Activated CD4-positive, alpha-beta T cell treated with anti-CD3 and anti-CD28 coated beads, Interleukin-2, amount 10 ng/mL, durations not matched to agents 24 days and 14 days (primary cell): ENCODE measurements around the gene SON. TPM values are rescaled to one million over a fixed set of nuclear protein-coding genes. Genes with fewer than 3 reads are reported as not detected.
A peak's percentile ranks its signal among the peaks of the same experiment; 100 is the strongest.
"Not testable (repeated sequence)": the region's sequence is repeated elsewhere in the genome, so short reads cannot be mapped to it uniquely, and the experiment has no call there.

Experiments used
- DNase-seq: peaks from one replicate; pipeline ENCODE4 v3.0.0; 2022
- H3K27ac Mint-ChIP-seq: one replicate; pipeline ENCODE4 v1.8.0; 2022; ENCODE audit warnings: mild to moderate bottlenecking, mixed read lengths
- H3K27me3 Mint-ChIP-seq: one replicate; pipeline ENCODE4 v1.8.0; 2022; ENCODE audit warnings: mixed read lengths
- H3K36me3 Mint-ChIP-seq: one replicate; pipeline ENCODE4 v1.8.0; 2022; ENCODE audit warnings: low read depth, mild to moderate bottlenecking, mixed read lengths
- H3K4me1 Mint-ChIP-seq: one replicate; pipeline ENCODE4 v1.8.0; 2021; ENCODE audit warnings: mixed read lengths
- H3K4me3 Mint-ChIP-seq: one replicate; pipeline ENCODE4 v1.8.0; 2022; ENCODE audit warnings: mild to moderate bottlenecking, moderate library complexity, mixed read lengths
- H3K9me3 Mint-ChIP-seq: one replicate; pipeline ENCODE4 v1.8.0; 2021; ENCODE audit warnings: mixed read lengths
- intact Hi-C: fragments of 100-400 bp; cut with micrococcal nuclease; formaldehyde crosslinking; loops from one replicate; pipeline ENCODE4 v1.15.1; 2023
- total RNA-seq: library from RNA; stranded (reverse); gene quantifications from 2 replicates; pipeline ENCODE4 v1.2.3, GENCODE V29; 2022

Gene SON
- total RNA-seq, 1 donor from 2014 or later, result 363 TPM

GRCh38 chr21:33572350-33572749, 29.5 kb downstream of the SON start:
- DNase-seq, result no peak
- Mint-ChIP-seq H3K27me3 (no peaks in the 10 kb centered on the region), H3K9me3 (no peaks in the 10 kb centered on the region), H3K27ac (no peak overlapping the region), H3K4me1 (peaks cover 12% of the 10 kb centered on the region), H3K4me3 (no peak overlapping the region), H3K36me3 (peaks cover 53% of the 10 kb centered on the region)
- intact Hi-C loops, result loop anchor here (2.0 kb wide), 1 partner anchor 16 kb away; the partner anchor contains the start of gene DONSON

GRCh38 chr21:33576741-33577141, 33.9 kb downstream of the SON start:
- DNase-seq, intact Hi-C loops, H3K27me3 Mint-ChIP-seq, H3K4me1 Mint-ChIP-seq, H3K9me3 Mint-ChIP-seq, H3K27ac Mint-ChIP-seq, H3K4me3 Mint-ChIP-seq: not testable (repeated sequence)
- H3K36me3 Mint-ChIP-seq, result peaks cover 44% of the 10 kb centered on the region

- H3K4me1 Mint-ChIP-seq, result peaks cover 6% of the 10 kb centered on the region
- no peak for DNase-seq
- H3K36me3 Mint-ChIP-seq, result peaks cover 44% of the 10 kb centered on the region
- no peaks in the 10 kb centered on the region for H3K27me3 Mint-ChIP-seq
- intact Hi-C loops, result no loop called here
- H3K27ac Mint-ChIP-seq, result no peak overlapping the region
- H3K4me3 Mint-ChIP-seq, result no peak overlapping the region
- H3K9me3 Mint-ChIP-seq, result no peaks in the 10 kb centered on the region
These were observed 35.4 kb downstream of the SON start for GRCh38 chr21:33578214-33578613.

GRCh38 chr21:33578959-33579542, 36.2 kb downstream of the SON start:
- no peaks in the 10 kb centered on the region for H3K9me3 Mint-ChIP-seq
- H3K27ac Mint-ChIP-seq, result peak overlapping the region; percentile 41
- H3K27me3 Mint-ChIP-seq, result no peaks in the 10 kb centered on the region
- intact Hi-C loops, result no loop called here
- peaks cover 39% of the 10 kb centered on the region for H3K36me3 Mint-ChIP-seq
- no peak for DNase-seq
- peaks cover 6% of the 10 kb centered on the region for H3K4me1 Mint-ChIP-seq
- H3K4me3 Mint-ChIP-seq, result no peak overlapping the region

- Mint-ChIP-seq H3K9me3 (no peaks in the 10 kb centered on the region), H3K36me3 (peaks cover 32% of the 10 kb centered on the region), H3K27me3 (no peaks in the 10 kb centered on the region), H3K4me3 (no peak overlapping the region), H3K27ac (no peak overlapping the region), H3K4me1 (peaks cover 16% of the 10 kb centered on the region)
- DNase-seq, result no peak
- intact Hi-C loops, result no loop called here
These were observed 41.6 kb downstream of the SON start for GRCh38 chr21:33584455-33584854.

- Mint-ChIP-seq H3K36me3 (peaks cover 22% of the 10 kb centered on the region), H3K27ac (peak overlapping the region; percentile 69), H3K4me3 (peak overlapping the region; percentile 75), H3K4me1 (peaks cover 18% of the 10 kb centered on the region), H3K27me3 (no peaks in the 10 kb centered on the region), H3K9me3 (no peaks in the 10 kb centered on the region)
- intact Hi-C loops, result loop anchor here (5.0 kb wide), 1 partner anchor 95 kb away; the partner anchor contains the start of gene DNAJC28
- no peak for DNase-seq
These were observed 44.1 kb downstream of the SON start for GRCh38 chr21:33586927-33587326.

GRCh38 chr21:33587792-33588484, 45.1 kb downstream of the SON start:
- peak; percentile 80 for DNase-seq
- Mint-ChIP-seq H3K27ac (peak overlapping the region; percentile 87), H3K27me3 (no peaks in the 10 kb centered on the region), H3K9me3 (no peaks in the 10 kb centered on the region), H3K4me3 (peak overlapping the region; percentile 96), H3K4me1 (peaks cover 18% of the 10 kb centered on the region), H3K36me3 (peaks cover 18% of the 10 kb centered on the region)
- intact Hi-C loops, result loop anchor here (1.0 to 5.0 kb wide), 4 partner anchors 15 to 96 kb away; partner anchors contain the start of genes CRYZL1, DNAJC28 and GART

- Mint-ChIP-seq H3K27me3 (no peaks in the 10 kb centered on the region), H3K9me3 (no peaks in the 10 kb centered on the region), H3K36me3 (peaks cover 20% of the 10 kb centered on the region), H3K4me1 (peaks cover 18% of the 10 kb centered on the region), H3K4me3 (peak within 1 kb of the TSS; percentile 96), H3K27ac (peak within 1 kb of the TSS; percentile 87)
- intact Hi-C loops, result loop anchor here (1.0 to 5.0 kb wide), 4 partner anchors 16 to 96 kb away; partner anchors contain the start of genes CRYZL1, DNAJC28 and GART
- DNase-seq, result peak; percentile 98
These were observed 45.9 kb downstream of the SON start, which contains the start of gene DONSON for GRCh38 chr21:33588485-33589335. DONSON (minus strand) TSS chr21:33588684; CDS start chr21:33588641, 43 bp downstream.

- H3K4me1 Mint-ChIP-seq, result no peaks in the 10 kb centered on the region
- no peaks in the 10 kb centered on the region for H3K27me3 Mint-ChIP-seq
- H3K4me3 Mint-ChIP-seq, result no peak overlapping the region
- intact Hi-C loops, result no loop called here
- no peak overlapping the region for H3K27ac Mint-ChIP-seq
- H3K36me3 Mint-ChIP-seq, result peaks cover 29% of the 10 kb centered on the region
- DNase-seq, result no peak
- H3K9me3 Mint-ChIP-seq, result no peaks in the 10 kb centered on the region
These were observed 55.2 kb downstream of the SON start for GRCh38 chr21:33598051-33598450.

GRCh38 chr21:33608559-33608958, 65.7 kb downstream of the SON start:
- intact Hi-C loops, result no loop called here
- no peak overlapping the region for H3K4me3 Mint-ChIP-seq
- H3K9me3 Mint-ChIP-seq, result no peaks in the 10 kb centered on the region

GRCh38 chr21:33611006-33611744, 68.3 kb downstream of the SON start:
- Mint-ChIP-seq H3K9me3 (no peaks in the 10 kb centered on the region), H3K27ac (no peak overlapping the region), H3K36me3 (peaks cover 13% of the 10 kb centered on the region), H3K4me3 (no peak overlapping the region), H3K4me1 (no peaks in the 10 kb centered on the region), H3K27me3 (no peaks in the 10 kb centered on the region)
- no peak for DNase-seq
- intact Hi-C loops, result no loop called here

More at GRCh38 chr21:33608559-33608958, 65.7 kb downstream of the SON start:
- Mint-ChIP-seq H3K36me3 (peaks cover 10% of the 10 kb centered on the region), H3K27ac (no peak overlapping the region), H3K27me3 (no peaks in the 10 kb centered on the region), H3K4me1 (no peaks in the 10 kb centered on the region)
- no peak for DNase-seq

GRCh38 chr21:33617565-33617964, 74.7 kb downstream of the SON start:
- H3K9me3 Mint-ChIP-seq, H3K4me1 Mint-ChIP-seq, DNase-seq, H3K27ac Mint-ChIP-seq, intact Hi-C loops, H3K27me3 Mint-ChIP-seq, H3K4me3 Mint-ChIP-seq: not testable (repeated sequence)
- H3K36me3 Mint-ChIP-seq, result peaks cover 31% of the 10 kb centered on the region

- intact Hi-C loops, result no loop called here
- no peak overlapping the region for H3K4me3 Mint-ChIP-seq
- H3K27ac Mint-ChIP-seq, result no peak overlapping the region
- peaks cover 30% of the 10 kb centered on the region for H3K36me3 Mint-ChIP-seq
- no peaks in the 10 kb centered on the region for H3K9me3 Mint-ChIP-seq
- DNase-seq, result no peak
- H3K27me3 Mint-ChIP-seq, result no peaks in the 10 kb centered on the region
- H3K4me1 Mint-ChIP-seq, result no peaks in the 10 kb centered on the region
These were observed 75.6 kb downstream of the SON start for GRCh38 chr21:33618407-33618806.
